ENCODE data around the gene IFIT2. TPM values are rescaled to one million over a fixed set of nuclear protein-coding genes. Genes with fewer than 3 reads are reported as not detected.
"Not testable (repeated sequence)": the region's sequence is repeated elsewhere in the genome, so short reads cannot be mapped to it uniquely, and the experiment has no call there.

The IFIT2 gene
- total RNA-seq, 1 experiment from 2014 or later = not detected

DNA sequence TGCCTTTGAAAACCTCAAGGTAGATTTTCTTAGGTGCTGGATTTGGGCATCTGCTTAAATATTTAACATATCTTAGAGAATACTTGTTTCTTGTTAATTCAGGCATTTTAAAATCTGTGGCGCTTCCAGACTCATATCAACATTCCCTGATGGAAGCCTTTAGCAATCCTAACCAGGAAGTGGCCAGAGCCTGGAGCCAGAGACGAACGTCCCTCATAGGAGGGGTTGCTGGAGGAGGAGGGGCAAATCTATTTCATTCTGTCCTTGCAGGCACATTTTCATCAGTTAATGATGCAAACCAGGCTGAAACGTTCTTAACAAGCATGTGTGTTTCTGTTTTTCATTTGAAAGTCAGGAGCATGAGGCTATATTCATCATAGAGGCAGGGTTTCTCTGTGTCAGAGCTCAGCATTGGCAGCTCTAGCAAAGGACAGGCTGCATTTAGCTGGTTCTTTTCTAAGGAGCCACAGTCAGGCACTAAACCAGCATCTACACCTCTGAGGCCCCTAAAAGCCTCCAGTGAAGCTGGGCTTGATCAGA lies 17.8 kb upstream of the IFIT2 start:
- TF ChIP-seq, protein P1, sequence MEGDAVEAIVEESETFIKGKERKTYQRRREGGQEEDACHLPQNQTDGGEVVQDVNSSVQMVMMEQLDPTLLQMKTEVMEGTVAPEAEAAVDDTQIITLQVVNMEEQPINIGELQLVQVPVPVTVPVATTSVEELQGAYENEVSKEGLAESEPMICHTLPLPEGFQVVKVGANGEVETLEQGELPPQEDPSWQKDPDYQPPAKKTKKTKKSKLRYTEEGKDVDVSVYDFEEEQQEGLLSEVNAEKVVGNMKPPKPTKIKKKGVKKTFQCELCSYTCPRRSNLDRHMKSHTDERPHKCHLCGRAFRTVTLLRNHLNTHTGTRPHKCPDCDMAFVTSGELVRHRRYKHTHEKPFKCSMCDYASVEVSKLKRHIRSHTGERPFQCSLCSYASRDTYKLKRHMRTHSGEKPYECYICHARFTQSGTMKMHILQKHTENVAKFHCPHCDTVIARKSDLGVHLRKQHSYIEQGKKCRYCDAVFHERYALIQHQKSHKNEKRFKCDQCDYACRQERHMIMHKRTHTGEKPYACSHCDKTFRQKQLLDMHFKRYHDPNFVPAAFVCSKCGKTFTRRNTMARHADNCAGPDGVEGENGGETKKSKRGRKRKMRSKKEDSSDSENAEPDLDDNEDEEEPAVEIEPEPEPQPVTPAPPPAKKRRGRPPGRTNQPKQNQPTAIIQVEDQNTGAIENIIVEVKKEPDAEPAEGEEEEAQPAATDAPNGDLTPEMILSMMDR (conservative IDR thresholded peaks at IDR 0.05) = no peak
- Histone ChIP-seq H3K56ac (ENCODE audit: insufficient read length, low read depth, low read length) (no peak overlapping the region), H2AFZ (ENCODE audit: low read length) (peak overlapping the region; percentile 71), H3K23me2 (ENCODE audit: insufficient read length, low read depth, low read length, poor library complexity, severe bottlenecking) (no peaks in the 10 kb centered on the region), H4K5ac (ENCODE audit: insufficient read length, low read depth, low read length) (no peak overlapping the region), H3K4me2 (ENCODE audit: insufficient read depth, insufficient read length, low read length) (no peak overlapping the region), H4K8ac (replicated peaks; ENCODE audit: insufficient read length, low read depth, low read length) (no peak overlapping the region), H3K14ac (ENCODE audit: insufficient read depth, low read length) (no peak overlapping the region), H3K9me3 (ENCODE audit: control insufficient read depth, low read depth, low read length) (no peaks in the 10 kb centered on the region), H2BK120ac (ENCODE audit: low read depth, low read length, poor library complexity, severe bottlenecking) (no peak overlapping the region), H3K27ac (ENCODE audit: insufficient read length, low read depth, low read length) (no peak overlapping the region), H2BK12ac (ENCODE audit: insufficient read length, low read depth, low read length) (no peak overlapping the region), H3T11ph (ENCODE audit: low read length) (no peak overlapping the region), H3K4me1 (ENCODE audit: insufficient read depth, low read length) (peaks cover 3% of the 10 kb centered on the region; the same call in 1 of the 2 replicates), H3K23ac (ENCODE audit: insufficient read length, low read depth, low read length) (no peak overlapping the region), H3K9ac (ENCODE audit: extremely low read depth, insufficient read length, low read length) (no peak overlapping the region), H4K20me1 (ENCODE audit: control insufficient read depth, insufficient read depth, insufficient read length) (no peaks in the 10 kb centered on the region), H2BK15ac (ENCODE audit: low read depth, low read length) (no peak overlapping the region), H2AK5ac (ENCODE audit: insufficient read length, low read length) (no peak overlapping the region), H3K79me2 (ENCODE audit: insufficient read depth, low read length) (no peaks in the 10 kb centered on the region), H4K91ac (ENCODE audit: insufficient read length, low read depth, low read length) (no peak overlapping the region), H3K79me1 (ENCODE audit: insufficient read depth, low read depth, low read length, poor library complexity, severe bottlenecking) (no peaks in the 10 kb centered on the region), H2BK5ac (ENCODE audit: insufficient read length, low read length) (no peak overlapping the region), H3K18ac (ENCODE audit: insufficient read length, low read depth, low read length) (no peak overlapping the region), H2BK20ac (ENCODE audit: low read depth, low read length, poor library complexity, severe bottlenecking) (no peak overlapping the region), H3K4ac (ENCODE audit: low read depth, low read length) (no peak overlapping the region), H3K27me3 (ENCODE audit: insufficient read depth, low read length) (no peaks in the 10 kb centered on the region)
- H3K27ac Mint-ChIP-seq = peak overlapping the region in 1 of 3 experiments; percentile 68; a peak in 2 of 7 replicates
- peaks cover 19 to 21% of the 10 kb centered on the region in 2 experiments for H3K4me1 Mint-ChIP-seq
- 0 out of 2 replicates have a peak, but pooled peaks cover 2% of the 10 kb centered on the region for H3K27me3 Mint-ChIP-seq (ENCODE audit: low read depth)
- peaks cover 11 to 15% of the 10 kb centered on the region in 2 experiments for H3K9me3 Mint-ChIP-seq
- no peak overlapping the region for H3K4me3 Mint-ChIP-seq
- H3K36me3 Mint-ChIP-seq (ENCODE audit: insufficient read depth in 1 of 3, low read depth in 3 of 3) = peaks cover 10 to 14% (median 11%) of the 10 kb centered on the region in 3 experiments; a peak in 6 of 7 replicates
- peak; percentile 50 for DNase-seq
- no CpG with 5 or more reads among the region's 4 CpGs for WGBS (ENCODE audit: extremely low coverage, insufficient read length, low lambda C conversion rate)

DNA sequence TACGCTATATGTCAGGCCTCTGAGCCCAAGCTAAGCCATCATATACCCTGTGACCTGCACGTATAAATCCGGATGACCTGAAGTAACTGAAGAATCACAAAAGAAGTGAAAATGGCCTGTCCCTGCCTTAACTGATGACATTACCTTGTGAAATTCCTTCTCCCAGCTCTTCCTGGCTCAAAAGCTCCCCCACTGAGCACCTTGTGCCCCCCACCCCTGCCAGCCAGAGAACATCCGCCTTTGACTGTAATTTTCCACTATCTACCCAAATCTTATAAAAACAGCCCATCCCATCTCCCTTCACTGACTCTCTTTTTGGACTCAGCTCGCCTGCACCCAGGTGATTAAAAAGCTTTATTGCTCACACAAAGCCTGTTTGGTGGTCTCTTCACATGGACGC lies 17.1 kb upstream of the IFIT2 start:
- H2BK5ac ChIP-seq (ENCODE audit: insufficient read length, low read length); H3T11ph ChIP-seq (ENCODE audit: low read length); H2BK15ac ChIP-seq (ENCODE audit: low read depth, low read length); H4K8ac ChIP-seq (replicated peaks; ENCODE audit: insufficient read length, low read depth, low read length); H3K23me2 ChIP-seq (ENCODE audit: insufficient read length, low read depth, low read length, poor library complexity, severe bottlenecking); H2AFZ ChIP-seq (ENCODE audit: low read length); H4K5ac ChIP-seq (ENCODE audit: insufficient read length, low read depth, low read length); H3K79me2 ChIP-seq (ENCODE audit: insufficient read depth, low read length); H3K23ac ChIP-seq (ENCODE audit: insufficient read length, low read depth, low read length); H3K27me3 Mint-ChIP-seq (ENCODE audit: low read depth); H2BK120ac ChIP-seq (ENCODE audit: low read depth, low read length, poor library complexity, severe bottlenecking); H3K9ac ChIP-seq (ENCODE audit: extremely low read depth, insufficient read length, low read length); H2BK12ac ChIP-seq (ENCODE audit: insufficient read length, low read depth, low read length); H3K79me1 ChIP-seq (ENCODE audit: insufficient read depth, low read depth, low read length, poor library complexity, severe bottlenecking); H3K4me1 ChIP-seq (ENCODE audit: insufficient read depth, low read length); H4K91ac ChIP-seq (ENCODE audit: insufficient read length, low read depth, low read length); DNase-seq; H3K4me3 Mint-ChIP-seq; H3K27ac ChIP-seq (ENCODE audit: insufficient read length, low read depth, low read length); H4K20me1 ChIP-seq (ENCODE audit: control insufficient read depth, insufficient read depth, insufficient read length); H3K56ac ChIP-seq (ENCODE audit: insufficient read length, low read depth, low read length); H3K4me2 ChIP-seq (ENCODE audit: insufficient read depth, insufficient read length, low read length); H2AK5ac ChIP-seq (ENCODE audit: insufficient read length, low read length); H3K14ac ChIP-seq (ENCODE audit: insufficient read depth, low read length); H3K27me3 ChIP-seq (ENCODE audit: insufficient read depth, low read length); H3K4ac ChIP-seq (ENCODE audit: low read depth, low read length); H3K18ac ChIP-seq (ENCODE audit: insufficient read length, low read depth, low read length); H3K9me3 ChIP-seq (ENCODE audit: control insufficient read depth, low read depth, low read length); H2BK20ac ChIP-seq (ENCODE audit: low read depth, low read length, poor library complexity, severe bottlenecking): not testable (repeated sequence)
- no CpG with 5 or more reads among the region's 6 CpGs for WGBS (ENCODE audit: extremely low coverage, insufficient read length, low lambda C conversion rate)
- Mint-ChIP-seq H3K36me3 (ENCODE audit: insufficient read depth in 1 of 3, low read depth in 3 of 3) (peaks cover 10 to 14% (median 11%) of the 10 kb centered on the region in 3 experiments; a peak in 6 of 7 replicates), H3K9me3 (peaks cover 11 to 15% of the 10 kb centered on the region in 2 experiments), H3K4me1 (peaks cover 19 to 21% of the 10 kb centered on the region in 2 experiments), H3K27ac (peak overlapping the region in 1 of 3 experiments; percentile 71; a peak in 2 of 7 replicates)

Measured in H9 (cell line).